ENCODE results near the gene RIMOC1.
A peak's percentile ranks its signal among the peaks of the same experiment; 100 is the strongest.

RIMOC1 gene

GRCh38 chr5:41921166-41921565 lies 17.0 kb downstream of the RIMOC1 start:
- TF ChIP-seq CTCF (IDR thresholded peaks at IDR 0.05; ENCODE audit: low read depth, low read length): no peak
- DNase-seq (ENCODE audit: extremely low read depth, low read depth): no peak

- DNase-seq (ENCODE audit: extremely low read depth, low read depth): no peak
- no peak for TF ChIP-seq CTCF (IDR thresholded peaks at IDR 0.05; ENCODE audit: low read depth, low read length)
Observed at GRCh38 chr5:41921874-41922273, 17.7 kb downstream of the RIMOC1 start.

GRCh38 chr5:41924526-41924871 lies 20.4 kb downstream of the RIMOC1 start:
- TF ChIP-seq CTCF (IDR thresholded peaks at IDR 0.05; ENCODE audit: low read depth, low read length): no peak

GRCh38 chr5:41924872-41925554 lies 20.9 kb downstream of the RIMOC1 start, which contains the start of gene FBXO4:
TSS of gene FBXO4 (plus strand) at chr5:41925281. CDS start at chr5:41925310, 29 bp downstream.
- TF ChIP-seq CTCF (IDR thresholded peaks at IDR 0.05; ENCODE audit: low read depth, low read length): peak; percentile 58
- DNase-seq (ENCODE audit: extremely low read depth, low read depth): peak; percentile 66

More at GRCh38 chr5:41924526-41924871, 20.4 kb downstream of the RIMOC1 start:
- DNase-seq (ENCODE audit: extremely low read depth, low read depth): no peak

GRCh38 chr5:41925555-41925951 lies 21.4 kb downstream of the RIMOC1 start:
- no peak for DNase-seq (ENCODE audit: extremely low read depth, low read depth)
- TF ChIP-seq CTCF (IDR thresholded peaks at IDR 0.05; ENCODE audit: low read depth, low read length): no peak

- DNase-seq (ENCODE audit: extremely low read depth, low read depth): no peak
- no peak for TF ChIP-seq CTCF (IDR thresholded peaks at IDR 0.05; ENCODE audit: low read depth, low read length)
Observed at GRCh38 chr5:41927604-41928003, 23.5 kb downstream of the RIMOC1 start.

GRCh38 chr5:41929035-41929434 lies 24.9 kb downstream of the RIMOC1 start:
- TF ChIP-seq CTCF (IDR thresholded peaks at IDR 0.05; ENCODE audit: low read depth, low read length): no peak
- no peak for DNase-seq (ENCODE audit: extremely low read depth, low read depth)
